K562 treated with DMSO at 1 percent for 4 hours (cell line): ENCODE data around the gene KDM2B. TPM values are rescaled to one million over a fixed set of nuclear protein-coding genes. Genes with fewer than 3 reads are reported as not detected.

Experiments used
- total RNA-seq: library from RNA; unstranded; fragments of 300-600 nt; gene quantifications from 2 replicates; pipeline ENCODE4 v1.2.3, GENCODE V29; 2022; ENCODE audit not compliant: insufficient read depth

The KDM2B gene
- 26.9 and 28.4 TPM in 2 replicates for total RNA-seq

GRCh38 chr12:121580959-121581685 lies at the start of gene KDM2B:
KDM2B (minus strand) TSS chr12:121581023; CDS start chr12:121580911, 112 bp downstream.

GRCh38 chr12:121626087-121626852 lies 45.4 kb upstream of the KDM2B start, which contains the start of gene ORAI1:
ORAI1 (plus strand) TSS chr12:121626530.

GRCh38 chr12:121399391-121400331 lies 181.2 kb downstream of the KDM2B start, which contains the start of gene RNF34:
RNF34 (plus strand) TSS chr12:121400118; CDS start chr12:121400213, 95 bp downstream.

Other genes starting within 250 kb of the KDM2B start
- 110 and 132 TPM in 2 replicates for gene ANAPC5, start 228.6 kb downstream of the KDM2B start, total RNA-seq
- 27.1 and 31.3 TPM in 2 replicates for gene RNF34, start 180.9 kb downstream of the KDM2B start, total RNA-seq
- gene ORAI1, start 45.5 kb upstream of the KDM2B start, total RNA-seq: 52.1 and 63.6 TPM in 2 replicates
- gene MORN3, start 88.6 kb upstream of the KDM2B start, total RNA-seq: not detected in 2 replicates
- gene TMEM120B, start 131.7 kb upstream of the KDM2B start, total RNA-seq: 8.4 and 13.2 TPM in 2 replicates
- gene RHOF, start 212.7 kb upstream of the KDM2B start, total RNA-seq: 3.2 and 3.4 TPM in 2 replicates
- gene SETD1B, start 223.0 kb upstream of the KDM2B start, total RNA-seq: 4.9 and 6.9 TPM in 2 replicates